ENCODE measurements around the gene LIPG. TPM values are rescaled to one million over a fixed set of nuclear protein-coding genes. Genes with fewer than 3 reads are reported as not detected.

LIPG gene
- total RNA-seq, 4 donors from 2014 or later = 8.0 TPM; not detected in 3

- H3K36me3 ChIP-seq = no peaks in the 10 kb centered on the region
- DNase-seq = no peak
- intact Hi-C loops (cut with DNase I; ENCODE audit: low total_unique reads) = no loop called here
- TF ChIP-seq CTCF (IDR thresholded peaks at IDR 0.05) (no peak), POLR2A (IDR thresholded peaks at IDR 0.05) (no peak)
- no peaks in the 10 kb centered on the region for H3K9me3 ChIP-seq
- H3K27me3 ChIP-seq = no peaks in the 10 kb centered on the region
- H3K4me3 ChIP-seq = no peak overlapping the region
- no peaks in the 10 kb centered on the region for H3K4me1 ChIP-seq
- no peak overlapping the region for H3K27ac ChIP-seq
These were observed 26.8 kb upstream of the LIPG start for GRCh38 chr18:49534846-49535601.

- Histone ChIP-seq H3K27me3 (no peaks in the 10 kb centered on the region), H3K4me3 (no peak overlapping the region), H3K4me1 (no peaks in the 10 kb centered on the region), H3K36me3 (no peaks in the 10 kb centered on the region), H3K9me3 (no peaks in the 10 kb centered on the region), H3K27ac (no peak overlapping the region)
- no peak for DNase-seq
- intact Hi-C loops (cut with DNase I; ENCODE audit: low total_unique reads) = no loop called here
- TF ChIP-seq CTCF (IDR thresholded peaks at IDR 0.05) (no peak), POLR2A (IDR thresholded peaks at IDR 0.05) (no peak)
These were observed 24.5 kb upstream of the LIPG start for GRCh38 chr18:49537232-49537896.

- Histone ChIP-seq H3K27me3 (no peaks in the 10 kb centered on the region), H3K4me1 (no peaks in the 10 kb centered on the region), H3K36me3 (no peaks in the 10 kb centered on the region), H3K4me3 (no peak overlapping the region), H3K27ac (no peak overlapping the region), H3K9me3 (no peaks in the 10 kb centered on the region)
- TF ChIP-seq CTCF (IDR thresholded peaks at IDR 0.05) (no peak), POLR2A (IDR thresholded peaks at IDR 0.05) (no peak)
- DNase-seq = no peak
- intact Hi-C loops (cut with DNase I; ENCODE audit: low total_unique reads) = no loop called here
These were observed 17.5 kb upstream of the LIPG start for GRCh38 chr18:49544362-49544761.

GRCh38 chr18:49546278-49546677 is 15.6 kb upstream of the LIPG start:
- Histone ChIP-seq H3K9me3 (no peaks in the 10 kb centered on the region), H3K27ac (no peak overlapping the region), H3K36me3 (no peaks in the 10 kb centered on the region), H3K4me3 (no peak overlapping the region), H3K27me3 (no peaks in the 10 kb centered on the region), H3K4me1 (no peaks in the 10 kb centered on the region)
- intact Hi-C loops (cut with DNase I; ENCODE audit: low total_unique reads) = no loop called here
- DNase-seq = no peak
- TF ChIP-seq POLR2A (IDR thresholded peaks at IDR 0.05) (no peak), CTCF (IDR thresholded peaks at IDR 0.05) (no peak)

- Histone ChIP-seq H3K36me3 (no peaks in the 10 kb centered on the region), H3K27me3 (no peaks in the 10 kb centered on the region), H3K9me3 (no peaks in the 10 kb centered on the region), H3K27ac (no peak overlapping the region), H3K4me3 (no peak overlapping the region), H3K4me1 (no peaks in the 10 kb centered on the region)
- no peak for TF ChIP-seq CTCF (IDR thresholded peaks at IDR 0.05)
- no peak for TF ChIP-seq POLR2A (IDR thresholded peaks at IDR 0.05)
- no peak for DNase-seq
- intact Hi-C loops (cut with DNase I; ENCODE audit: low total_unique reads) = no loop called here
These were observed 15.1 kb upstream of the LIPG start for GRCh38 chr18:49546719-49547273.
